Raji (cell line): ENCODE data around the gene PRR35.

Source experiments
- POLR2A ChIP-seq: IDR thresholded peaks from 2 replicates; pipeline ENCODE4 v1.6.1; 2011; ENCODE audit warnings: low read depth, low read length, control low read depth; ENCODE audit not compliant: insufficient read depth

The PRR35 gene

DNA sequence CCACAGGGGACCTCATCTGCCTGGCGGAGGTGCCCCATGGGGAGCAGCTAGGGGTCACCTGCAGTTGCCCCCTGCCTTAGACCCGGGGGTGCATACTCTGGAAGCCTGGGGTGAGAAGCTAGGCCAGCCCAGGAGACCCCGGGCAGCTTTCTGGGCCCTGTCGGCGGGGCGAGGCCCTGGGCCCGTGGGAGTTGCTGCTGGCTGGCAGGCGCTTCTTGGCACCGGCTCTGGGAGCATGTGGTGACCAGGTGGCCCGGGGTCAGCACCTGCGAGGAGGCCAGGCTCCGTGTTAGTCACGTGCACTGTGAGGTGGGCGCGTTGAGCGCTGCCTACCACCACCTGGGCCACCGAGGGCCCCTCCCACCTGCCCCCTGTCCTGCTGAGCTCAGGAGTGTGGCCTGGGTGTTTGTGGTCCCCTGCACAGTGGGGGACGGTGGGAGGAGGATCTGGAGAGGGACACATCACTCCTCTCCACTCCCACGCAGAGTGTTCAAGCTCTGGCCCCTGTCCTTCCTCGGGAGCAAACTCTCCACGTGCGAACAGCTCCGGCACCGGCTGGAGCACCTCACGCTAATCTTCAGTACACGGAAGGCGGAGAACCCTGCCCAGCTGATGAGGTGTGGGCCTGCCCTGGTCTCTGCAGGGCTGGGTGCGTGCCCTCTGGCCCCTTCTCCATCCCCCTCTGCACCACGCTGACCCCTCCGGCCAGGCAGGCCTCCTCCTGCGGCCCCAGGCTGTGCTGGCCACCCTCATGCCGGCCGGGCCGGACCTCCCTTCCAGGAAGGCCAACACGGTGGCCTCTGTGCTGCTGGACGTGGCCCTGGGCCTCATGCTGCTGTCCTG is 15.4 kb downstream of the PRR35 start:
- no peak for TF ChIP-seq POLR2A

DNA sequence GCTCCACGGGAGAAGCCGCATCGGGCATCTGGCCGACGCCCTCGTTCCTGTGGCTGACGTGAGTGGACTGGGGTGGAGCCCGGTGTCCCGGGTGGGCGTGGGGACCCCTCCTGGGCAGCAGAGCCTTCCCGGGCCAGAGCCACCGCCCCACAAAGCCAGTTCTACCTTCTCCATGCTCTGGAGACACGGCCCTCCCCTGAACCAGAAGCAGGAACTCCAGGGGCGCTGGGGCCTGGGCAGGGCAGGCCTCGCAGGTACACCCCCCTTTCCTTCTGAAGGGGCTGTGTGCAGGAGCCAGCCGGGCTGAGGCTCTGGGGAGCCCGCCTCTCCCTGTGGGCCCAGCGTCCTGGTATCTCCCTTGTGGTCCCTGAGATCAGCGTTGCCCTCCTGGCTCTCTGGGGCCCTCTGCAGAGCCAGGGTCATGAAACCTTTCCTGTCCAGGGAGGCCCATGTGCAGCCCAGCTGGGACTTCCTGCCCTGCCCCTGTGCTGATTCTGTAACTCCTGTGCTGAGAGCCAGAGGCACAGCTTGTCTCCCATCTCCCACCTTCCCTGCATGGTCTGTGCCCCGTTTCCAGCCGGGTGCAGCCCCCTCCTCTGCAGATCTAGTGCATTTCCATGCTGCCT is 16.1 kb downstream of the PRR35 start:
- no peak for TF ChIP-seq POLR2A

DNA sequence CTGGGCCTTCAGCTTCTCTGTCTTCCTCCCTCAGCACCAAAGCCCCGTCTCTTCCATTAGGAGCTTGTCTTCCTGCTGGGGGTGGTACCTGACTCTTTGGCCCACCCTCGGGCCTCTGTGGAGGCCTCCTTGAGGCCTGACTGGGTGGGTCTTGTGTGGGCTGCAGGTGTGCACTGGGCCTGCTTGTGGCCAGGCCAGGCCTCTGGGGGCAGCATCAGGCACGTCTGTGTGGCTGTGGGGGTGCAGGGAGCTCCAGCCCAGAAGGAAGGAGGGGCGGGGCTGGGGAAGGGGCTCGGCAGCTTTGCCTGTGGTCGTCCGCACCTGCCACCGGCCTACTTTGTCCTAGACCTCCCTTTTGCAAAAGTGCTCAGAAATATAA is 16.6 kb downstream of the PRR35 start:
- TF ChIP-seq POLR2A, result no peak

GRCh38 chr16:577796-578195 is 17.6 kb downstream of the PRR35 start:
- no peak for TF ChIP-seq POLR2A

- TF ChIP-seq POLR2A, result no peak
Observed at GRCh38 chr16:578232-578869, 18.2 kb downstream of the PRR35 start.

DNA sequence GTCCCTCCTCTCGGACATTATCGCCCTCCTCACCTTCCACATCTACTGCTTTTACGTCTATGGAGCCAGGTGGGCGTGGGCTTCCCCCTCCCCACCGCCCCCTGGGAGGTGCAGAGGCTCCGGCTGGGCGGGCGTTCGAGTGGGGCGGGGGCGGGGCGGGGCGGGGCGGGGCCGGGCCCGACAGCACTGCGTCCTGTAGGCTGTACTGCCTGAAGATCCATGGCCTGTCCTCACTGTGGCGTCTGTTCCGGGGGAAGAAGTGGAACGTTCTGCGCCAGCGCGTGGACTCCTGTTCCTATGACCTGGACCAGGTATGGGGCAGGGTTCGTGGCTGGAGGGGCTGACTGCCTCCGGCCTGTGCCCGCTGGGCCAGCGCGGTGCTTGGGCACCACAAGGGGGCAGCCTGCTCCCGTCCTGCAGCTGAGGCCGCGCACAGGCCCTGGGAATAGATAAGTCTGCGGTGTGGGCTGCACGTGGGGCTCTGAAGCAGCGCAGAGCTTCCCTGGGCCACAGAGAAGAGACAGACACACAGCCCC is 18.7 kb downstream of the PRR35 start:
- no peak for TF ChIP-seq POLR2A

DNA sequence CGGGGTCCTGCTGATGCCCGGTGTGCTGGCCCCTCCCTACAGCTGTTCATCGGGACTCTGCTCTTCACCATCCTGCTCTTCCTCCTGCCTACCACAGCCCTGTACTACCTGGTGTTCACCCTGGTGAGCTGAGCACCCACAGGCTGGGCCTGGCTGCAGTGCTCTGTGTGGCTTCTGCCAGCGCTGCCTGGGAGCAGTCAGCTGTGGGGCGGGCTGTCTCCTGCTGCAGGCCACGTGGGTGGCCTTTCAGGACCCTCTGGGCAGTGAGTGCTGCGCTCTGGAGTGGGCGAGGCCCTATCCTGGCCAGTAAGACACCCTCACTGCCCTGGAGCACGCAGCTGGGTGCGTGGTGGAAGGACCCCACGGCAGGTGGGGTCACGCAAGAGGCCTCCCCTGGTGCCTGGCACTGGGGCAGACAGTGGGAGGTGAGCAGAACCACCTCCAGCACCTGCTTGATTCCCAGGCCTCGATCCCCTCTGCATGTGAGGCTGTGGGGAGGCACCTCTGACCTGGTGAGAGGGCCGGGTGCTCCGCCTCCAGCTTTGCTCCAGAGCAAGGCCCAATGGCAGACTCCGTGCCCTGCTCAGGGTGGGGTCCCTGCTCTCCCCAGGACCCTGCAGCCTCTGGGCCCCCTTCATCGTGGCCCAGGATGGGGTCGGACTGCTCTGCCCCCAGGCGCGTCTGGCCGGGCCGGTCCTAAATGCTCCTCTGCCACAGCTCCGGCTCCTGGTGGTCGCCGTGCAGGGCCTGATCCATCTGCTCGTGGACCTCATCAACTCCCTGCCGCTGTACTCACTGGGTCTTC is 20.1 kb downstream of the PRR35 start:
- no peak for TF ChIP-seq POLR2A

DNA sequence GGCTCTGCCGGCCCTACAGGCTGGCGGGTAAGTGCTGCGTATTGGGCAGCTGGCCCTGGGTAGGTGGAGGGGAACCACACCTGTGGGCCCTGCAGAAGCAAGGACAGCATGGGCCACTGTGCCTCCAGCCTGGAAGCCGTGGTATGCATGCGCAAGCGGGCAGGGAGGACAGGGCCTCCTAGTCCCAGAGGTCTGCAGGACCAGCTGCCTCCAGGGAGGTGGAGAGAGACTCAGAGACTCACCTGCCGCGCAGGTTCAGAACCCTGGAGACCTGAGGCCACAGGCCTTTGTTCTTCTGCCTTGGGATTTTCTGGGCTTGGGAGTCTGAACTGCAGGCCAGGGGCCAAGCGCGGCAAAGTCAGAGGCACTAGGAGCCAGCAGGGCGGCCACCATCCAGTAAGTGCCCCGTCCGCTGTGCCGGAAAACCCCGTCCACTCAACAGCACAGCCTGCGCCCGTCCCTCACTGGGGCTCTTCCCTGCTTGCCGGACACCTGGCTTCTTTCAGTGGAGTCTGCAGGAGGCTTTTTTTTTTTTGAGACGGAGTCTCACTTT is 20.8 kb downstream of the PRR35 start:
- TF ChIP-seq POLR2A, result no peak

DNA sequence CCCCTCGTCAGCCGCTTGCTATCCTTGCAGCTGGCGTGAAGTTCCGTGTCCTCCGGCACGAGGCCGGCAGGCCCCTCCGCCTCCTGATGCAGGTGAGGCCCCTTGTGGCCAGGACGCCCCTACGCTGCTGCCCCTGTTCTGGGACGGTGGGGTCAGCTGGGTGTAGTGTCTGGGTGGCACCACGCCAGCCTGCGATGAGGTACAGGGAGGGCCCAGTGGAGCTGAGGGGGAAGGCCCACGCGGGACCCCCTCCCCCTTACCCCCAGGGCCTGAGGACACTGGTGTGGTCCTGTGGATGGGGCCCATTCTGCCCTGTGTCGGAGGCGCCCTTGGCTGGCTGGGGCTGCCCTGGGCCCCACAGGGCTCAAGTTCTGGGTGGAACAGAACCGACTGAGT is 22.0 kb downstream of the PRR35 start:
- TF ChIP-seq POLR2A, result no peak

DNA sequence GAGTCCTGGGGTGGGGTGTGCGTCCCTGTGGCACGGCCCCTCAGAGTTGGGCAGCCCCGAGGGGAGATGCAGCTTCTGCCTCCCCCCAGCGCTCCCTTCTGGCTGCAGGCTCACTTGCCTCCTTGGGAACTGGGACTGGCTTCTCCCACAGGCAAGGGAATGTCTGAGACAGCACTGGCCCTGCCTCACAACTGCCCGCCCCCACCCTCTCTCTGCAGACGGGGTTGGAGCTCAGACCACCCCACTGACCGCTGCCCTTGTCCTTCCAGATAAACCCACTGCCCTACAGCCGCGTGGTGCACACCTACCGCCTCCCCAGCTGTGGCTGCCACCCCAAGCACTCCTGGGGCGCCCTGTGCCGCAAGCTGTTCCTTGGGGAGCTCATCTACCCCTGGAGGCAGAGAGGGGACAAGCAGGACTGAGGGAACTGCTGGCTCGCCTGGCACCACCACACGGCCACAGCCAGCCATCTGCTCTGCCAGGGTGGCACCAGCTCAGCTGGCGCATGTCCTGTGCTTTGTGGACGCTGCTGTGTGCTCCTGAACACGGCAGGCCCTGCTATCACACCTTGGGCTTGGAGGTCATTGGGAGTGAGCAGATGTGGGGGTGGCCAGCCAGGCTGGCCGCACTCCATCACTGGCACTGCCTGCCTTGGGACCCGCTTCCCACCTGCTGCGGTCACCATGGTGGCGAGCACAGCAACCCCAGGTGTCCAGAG is 22.6 kb downstream of the PRR35 start:
- TF ChIP-seq POLR2A, result no peak

- TF ChIP-seq POLR2A, result no peak
Observed at GRCh38 chr16:583470-583814, 23.2 kb downstream of the PRR35 start.

- no peak for TF ChIP-seq POLR2A
Observed at GRCh38 chr16:583815-584591, 23.8 kb downstream of the PRR35 start.

- peak; percentile 30; the same call in 1 of the 2 replicates for TF ChIP-seq POLR2A
Observed at GRCh38 chr16:585351-585750, 25.2 kb downstream of the PRR35 start.
